GM18517 (cell line): ENCODE results near the gene TRUB2.

Source experiments
- ATAC-seq: cut with Tn5 transposase; IDR thresholded peaks from one replicate; pipeline ENCODE4 v1.9.1; 2021; ENCODE audit warnings: mild to moderate bottlenecking, moderate library complexity; ENCODE audit not compliant: unreplicated experiment

Gene TRUB2

DNA sequence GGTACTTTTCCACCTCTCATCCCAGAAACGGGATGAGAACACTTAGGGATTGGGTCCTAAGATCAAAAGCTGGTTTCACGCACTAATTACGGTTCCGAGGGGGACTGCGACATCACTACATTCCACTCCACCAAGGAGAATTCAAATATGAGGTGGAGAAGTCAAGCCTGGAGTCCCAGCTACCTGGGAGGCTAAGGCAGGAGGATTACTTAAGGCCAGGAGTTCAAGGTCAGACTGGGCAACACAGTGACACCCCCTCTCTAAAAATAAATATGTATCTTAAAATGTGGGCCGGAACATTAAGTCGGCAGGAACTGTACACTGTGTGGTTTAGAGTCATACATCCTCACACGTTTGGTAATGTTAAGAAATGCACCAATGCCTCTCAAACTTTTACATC is 48.0 kb downstream of the TRUB2 start:
- no peak for ATAC-seq

DNA sequence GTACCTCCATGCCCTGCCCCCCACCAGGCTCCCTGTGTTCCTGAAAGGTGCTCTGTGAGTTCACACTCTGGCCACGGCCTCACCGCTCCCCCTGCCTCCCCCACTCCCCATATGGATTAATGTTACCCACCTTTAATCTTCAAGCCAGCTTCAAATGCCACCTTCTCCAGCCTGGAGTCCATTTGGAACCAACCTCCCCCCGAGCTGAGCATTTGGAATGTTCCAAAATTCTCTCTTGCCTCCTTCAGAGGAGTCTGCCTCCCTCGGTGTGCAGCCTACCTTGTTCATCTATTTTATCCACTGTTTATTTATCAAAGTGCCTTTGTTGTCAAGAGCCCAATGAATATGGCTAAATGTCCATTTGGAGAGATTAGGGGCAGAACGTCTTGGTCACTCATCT is 50.7 kb downstream of the TRUB2 start:
- ATAC-seq = no peak

GRCh38 chr9:128271112-128271511 is 51.1 kb downstream of the TRUB2 start:
- ATAC-seq = no peak

DNA sequence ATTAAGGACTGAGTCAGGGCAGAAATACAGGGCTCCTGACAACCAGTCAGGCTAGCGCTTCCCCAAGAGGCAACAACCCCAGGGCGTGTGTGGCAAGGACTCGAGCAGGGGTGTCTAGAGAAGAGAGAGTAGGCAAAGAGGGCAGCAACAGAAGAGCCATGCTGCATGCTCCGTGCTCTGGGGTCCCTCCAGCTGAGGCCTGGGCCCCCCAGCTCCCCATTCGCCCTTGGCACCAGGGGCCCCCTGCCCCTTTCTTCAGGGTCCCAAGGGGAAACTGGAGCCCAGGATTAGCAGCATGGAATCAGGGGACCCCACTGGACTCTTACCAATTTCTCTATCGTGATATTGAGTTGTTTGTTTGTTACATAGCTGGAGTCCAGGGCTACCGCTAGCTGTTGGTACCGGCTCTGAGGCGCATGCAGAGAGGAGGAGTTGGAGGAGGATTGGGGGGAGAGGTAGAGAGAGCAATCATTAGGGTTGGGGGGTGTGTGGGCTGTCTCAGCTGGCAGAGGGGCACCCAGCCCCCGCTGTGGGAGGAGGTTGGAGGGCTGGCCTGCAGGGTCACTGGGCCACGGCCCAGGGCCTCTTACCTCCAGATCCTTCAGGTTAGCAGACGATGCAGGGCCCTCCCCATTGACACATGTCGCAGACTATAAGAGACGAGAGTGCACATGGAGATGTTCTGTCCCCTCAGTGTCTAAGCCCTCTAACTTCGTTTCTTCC is 55.2 kb downstream of the TRUB2 start:
- no peak for ATAC-seq

DNA sequence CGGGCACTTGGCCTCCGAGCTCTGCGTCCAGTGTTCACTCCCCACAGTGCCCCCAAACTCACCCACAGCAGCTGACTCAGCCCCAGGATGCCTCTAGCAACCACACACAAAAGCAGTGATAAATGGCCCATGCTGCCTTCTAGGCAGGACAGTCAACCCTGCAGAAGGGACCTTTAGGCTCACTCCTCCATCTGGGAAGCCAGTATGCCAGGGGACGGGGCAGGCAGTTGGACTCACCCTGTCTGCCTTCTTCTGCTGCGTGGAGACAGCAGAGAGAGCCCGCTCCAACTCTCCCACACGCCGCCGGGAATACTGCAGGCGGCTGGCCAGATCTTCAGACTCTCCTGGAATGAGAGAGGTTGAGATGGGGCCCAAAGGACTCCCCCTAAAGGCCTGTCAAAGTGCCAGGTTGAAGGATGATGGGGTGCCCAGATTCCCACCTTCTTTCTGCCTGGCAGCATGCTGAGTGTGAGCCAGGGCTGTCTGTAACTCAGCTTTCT is 56.8 kb downstream of the TRUB2 start:
- ATAC-seq = no peak

- ATAC-seq = no peak
Measured at GRCh38 chr9:128262687-128263086, 59.6 kb downstream of the TRUB2 start.

DNA sequence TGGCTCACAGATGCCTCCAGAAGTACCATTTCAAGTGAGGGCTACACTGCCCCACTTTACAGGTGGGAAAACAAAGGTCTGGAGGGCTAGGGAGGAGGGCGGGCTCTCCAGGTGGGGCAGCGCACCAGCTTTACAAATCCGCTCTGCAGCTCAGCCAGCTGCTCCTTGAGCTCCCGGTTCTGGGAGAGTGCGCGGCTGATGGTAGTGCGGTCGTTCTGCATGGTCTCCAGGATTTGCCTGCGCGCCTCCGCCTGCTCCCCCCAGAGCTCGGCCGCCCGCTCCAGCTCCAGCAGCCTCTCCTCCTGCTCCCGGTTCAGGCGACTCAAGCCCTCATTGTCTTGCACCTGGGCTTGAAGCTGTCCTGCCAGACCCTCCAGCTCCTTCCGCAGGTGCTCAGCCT is 61.9 kb downstream of the TRUB2 start:
- ATAC-seq = no peak

DNA sequence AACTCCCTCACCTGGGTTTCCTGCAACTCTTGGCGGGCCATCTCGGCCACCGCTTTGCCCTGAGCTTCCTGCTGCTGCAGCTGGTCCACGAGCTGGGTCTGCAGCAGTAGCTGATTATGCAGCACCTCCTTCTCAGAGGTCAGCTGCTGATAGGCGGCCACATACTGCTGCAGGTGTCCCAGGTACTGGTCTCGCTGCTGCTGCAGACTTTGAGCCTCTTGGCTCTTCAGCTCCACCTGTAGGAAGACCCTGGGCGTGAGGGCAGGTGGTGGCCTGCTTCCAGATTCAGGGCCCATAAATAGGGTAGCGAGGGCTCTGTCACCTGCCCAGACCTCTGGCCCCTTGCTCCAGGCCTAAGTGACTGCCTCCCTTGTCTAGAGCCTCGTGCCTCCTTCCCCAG is 63.1 kb downstream of the TRUB2 start:
- no peak for ATAC-seq

- ATAC-seq = no peak
Measured at GRCh38 chr9:128258326-128258725, 63.9 kb downstream of the TRUB2 start.

DNA sequence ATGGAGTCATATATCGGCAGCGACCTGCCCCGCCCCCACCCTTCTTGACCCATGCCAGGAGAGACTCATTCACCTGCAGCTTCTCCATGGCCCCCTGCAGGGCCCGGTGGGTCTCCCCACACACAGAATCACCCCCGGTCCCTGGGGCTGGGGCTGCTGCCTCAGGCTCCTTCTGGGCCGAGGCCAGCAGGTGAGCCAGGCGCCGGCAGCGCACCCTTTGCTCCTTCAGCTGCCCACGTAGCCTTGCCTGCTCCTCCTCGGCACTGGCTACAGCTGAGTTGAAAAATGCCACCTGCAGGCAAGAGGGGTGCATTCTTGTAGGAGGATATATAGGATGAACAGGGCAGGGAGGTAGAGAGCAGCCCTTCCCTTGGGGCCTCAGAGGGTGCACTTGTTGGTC is 64.3 kb downstream of the TRUB2 start:
- ATAC-seq = no peak

GRCh38 chr9:128257086-128257825 is 65.0 kb downstream of the TRUB2 start:
- no peak for ATAC-seq
